ENCODE data around the gene USH1C. TPM values are rescaled to one million over a fixed set of nuclear protein-coding genes. Genes with fewer than 3 reads are reported as not detected.

Gene USH1C
- not detected in 2 replicates for total RNA-seq (2014; rRNA removed; shearing (Covaris generic))

GRCh38 chr11:17544181-17544622 lies at the start of gene USH1C:
Gene USH1C (minus strand): TSS chr11:17544416. CDS start chr11:17544307, 109 bp downstream.
- DNase-seq (ENCODE audit: low spot score) = no peak

- DNase-seq (ENCODE audit: low spot score) = no peak
These were observed 49.4 kb upstream of the USH1C start for GRCh38 chr11:17593466-17594245.

- no peak for DNase-seq (ENCODE audit: low spot score)
These were observed 47.1 kb upstream of the USH1C start for GRCh38 chr11:17591293-17591692.

DNA sequence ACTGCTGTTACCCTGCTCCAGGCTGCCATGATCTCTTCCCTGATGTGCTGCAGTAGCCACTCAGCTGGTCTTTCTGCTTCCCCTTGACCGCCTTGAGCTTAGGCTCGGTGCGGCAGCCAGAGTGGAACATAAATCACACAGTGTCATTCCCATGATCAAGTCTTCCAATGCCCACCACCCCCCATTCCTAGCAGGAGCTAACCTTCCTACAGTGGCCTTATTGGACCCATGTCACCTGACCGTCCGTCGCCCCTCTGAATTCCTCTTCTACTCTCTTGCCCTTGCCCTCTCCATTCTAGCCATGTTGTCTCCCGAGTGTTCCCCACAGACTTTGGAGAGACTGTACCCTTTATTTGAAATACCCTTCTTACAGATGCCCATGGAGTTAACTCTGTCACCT lies 46.2 kb upstream of the USH1C start:
- no peak for DNase-seq (ENCODE audit: low spot score)

DNA sequence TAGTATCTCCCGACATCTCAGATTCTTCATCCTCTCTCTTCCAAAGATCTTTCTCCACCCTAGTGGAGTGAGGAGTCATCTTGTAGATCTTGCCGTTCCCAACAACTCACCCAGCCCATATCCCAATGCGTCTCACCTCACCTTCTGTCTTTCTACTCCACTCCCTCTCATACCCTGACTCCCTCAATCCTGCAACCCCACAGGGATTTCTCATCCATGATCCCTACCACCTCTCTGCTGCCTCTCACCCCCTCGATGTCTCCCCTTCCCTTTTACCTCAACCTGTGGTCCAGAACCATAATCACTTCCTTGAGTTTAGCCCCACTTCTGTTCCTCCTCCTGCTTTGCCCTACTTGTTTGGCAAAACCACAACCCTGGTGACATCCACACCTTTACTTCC lies 44.5 kb upstream of the USH1C start:
- DNase-seq (ENCODE audit: low spot score) = no peak

DNA sequence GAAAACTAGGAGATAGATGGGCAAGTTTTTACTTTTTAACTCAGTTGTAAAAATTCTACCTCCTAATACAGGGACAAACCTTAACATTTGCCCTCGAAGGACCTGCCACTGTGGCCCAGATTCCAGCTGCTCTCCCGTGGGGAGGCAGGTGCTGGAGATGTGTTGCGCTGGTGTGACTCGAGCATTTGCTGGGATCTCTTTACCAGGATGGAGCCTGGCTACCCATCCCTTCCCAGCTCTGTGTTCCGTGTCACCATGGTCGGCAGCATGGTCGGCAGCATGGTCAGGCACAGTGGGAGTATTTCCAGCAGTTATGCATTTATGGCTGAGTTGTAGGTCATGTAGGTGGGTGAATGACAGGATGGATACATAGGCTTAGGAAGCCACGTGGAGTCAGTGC lies 44.0 kb upstream of the USH1C start:
- no peak for DNase-seq (ENCODE audit: low spot score)

GRCh38 chr11:17585911-17586695 lies 41.9 kb upstream of the USH1C start:
- DNase-seq (ENCODE audit: low spot score) = no peak

DNA sequence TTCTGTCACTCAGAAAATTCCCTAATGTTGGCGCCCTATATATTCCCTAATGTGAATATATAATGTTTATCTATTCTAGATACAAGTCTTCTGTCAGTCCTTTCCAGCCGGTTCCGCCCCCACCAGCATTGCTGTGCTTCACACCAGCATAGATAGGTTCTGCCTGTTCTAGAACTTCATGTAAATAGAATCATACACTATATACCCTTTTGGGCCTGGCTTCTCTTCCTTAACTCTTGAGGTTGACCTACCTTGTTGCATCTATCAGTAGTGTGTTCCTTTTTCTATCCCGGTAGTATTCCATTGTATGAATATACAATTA lies 37.5 kb upstream of the USH1C start:
- no peak for DNase-seq (ENCODE audit: low spot score)

DNA sequence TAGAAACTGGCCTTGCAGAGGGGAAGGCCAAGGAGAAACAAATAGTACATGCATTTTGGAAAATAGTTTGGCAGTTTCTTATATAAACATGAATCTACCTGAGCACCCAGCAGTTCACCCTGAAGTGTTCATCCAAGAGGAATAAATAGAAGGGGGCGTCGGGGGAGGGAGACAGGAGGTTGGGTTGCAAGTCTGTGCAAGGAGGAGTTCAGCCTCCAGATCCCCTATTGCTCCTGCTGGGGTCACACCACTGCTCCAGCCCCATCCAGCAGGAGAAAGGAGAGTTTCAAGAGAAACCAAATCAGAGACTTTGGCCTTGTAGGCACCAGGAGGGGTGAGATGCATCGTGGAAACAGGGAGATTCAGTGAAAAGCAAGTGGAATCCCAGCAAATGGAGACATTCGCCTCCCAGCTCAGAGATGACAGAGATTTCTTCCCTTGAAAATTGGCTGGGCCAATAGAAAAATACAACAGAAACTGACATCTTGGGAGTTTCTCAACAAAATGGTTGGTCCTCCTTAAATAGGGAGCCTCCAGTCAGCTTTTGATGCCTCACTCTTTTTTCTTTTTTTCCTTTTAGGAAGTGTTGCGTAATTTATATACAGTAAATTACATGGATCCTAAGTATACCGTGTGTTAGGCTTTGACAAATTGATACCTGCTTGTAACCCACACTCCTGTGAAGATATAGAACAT lies 37.0 kb upstream of the USH1C start:
- DNase-seq (ENCODE audit: low spot score) = no peak

DNA sequence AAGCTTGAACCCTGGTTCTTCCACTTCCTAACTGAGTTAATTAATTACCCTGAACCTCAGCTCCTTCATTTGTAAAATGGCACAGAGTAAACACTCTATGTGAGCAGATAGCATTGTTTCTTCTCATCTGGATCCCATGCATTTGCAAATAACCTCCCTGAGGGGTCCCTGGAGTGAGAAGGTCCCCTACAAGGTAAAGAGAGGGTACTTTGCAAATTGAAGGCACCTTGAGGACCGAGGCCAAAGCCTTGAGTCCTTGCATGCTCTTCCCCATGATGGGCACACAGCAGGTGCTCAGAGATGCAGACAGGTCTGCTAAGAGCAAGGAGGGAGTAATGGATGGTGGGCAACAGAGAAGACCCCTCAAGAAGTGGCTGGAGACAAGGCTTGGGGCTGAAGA lies 36.1 kb upstream of the USH1C start:
- DNase-seq (ENCODE audit: low spot score) = no peak

GRCh38 chr11:17579451-17579850 lies 35.2 kb upstream of the USH1C start:
- no peak for DNase-seq (ENCODE audit: low spot score)

DNA sequence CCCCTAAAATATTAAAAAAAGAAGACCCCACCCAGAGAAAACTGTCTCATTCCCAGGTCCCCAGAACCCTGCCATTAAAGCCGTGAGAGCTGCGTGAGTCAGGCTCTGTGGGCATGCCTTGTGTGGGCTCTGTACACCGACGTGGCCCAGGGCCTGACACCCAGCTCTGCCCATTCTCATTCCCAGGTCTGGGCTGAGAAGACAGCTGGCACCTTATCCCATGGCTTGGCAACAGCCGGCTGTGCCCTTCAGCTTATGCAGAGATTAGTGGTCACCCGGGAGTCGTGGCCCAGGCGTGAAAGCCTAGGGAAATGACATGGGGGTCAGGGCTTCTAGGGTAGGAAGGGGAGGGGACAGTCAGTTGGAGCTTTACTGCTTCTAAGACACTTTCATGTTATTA lies 34.7 kb upstream of the USH1C start:
- no peak for DNase-seq (ENCODE audit: low spot score)

DNA sequence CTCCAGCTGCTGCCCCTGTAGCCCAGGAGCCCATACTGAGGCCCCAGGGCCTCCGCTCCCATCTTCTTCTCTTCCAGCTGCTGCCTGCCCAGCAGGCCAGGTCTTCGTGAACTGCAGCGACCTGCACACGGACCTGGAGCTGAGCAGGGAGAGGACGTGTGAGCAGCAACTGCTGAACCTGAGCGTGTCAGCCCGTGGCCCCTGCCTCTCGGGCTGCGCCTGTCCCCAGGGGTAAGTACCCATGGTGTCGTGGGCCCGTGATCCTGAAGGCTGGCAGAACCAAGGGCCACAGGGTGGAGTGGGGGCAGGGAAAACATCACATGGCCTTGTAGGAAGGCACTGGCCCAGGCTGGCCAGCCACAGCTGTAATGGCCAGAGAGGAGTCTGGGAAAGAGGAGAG lies 34.1 kb upstream of the USH1C start:
- DNase-seq (ENCODE audit: low spot score) = no peak

GRCh38 chr11:17575431-17576425 lies 31.5 kb upstream of the USH1C start:
- no peak for DNase-seq (ENCODE audit: low spot score)

- no peak for DNase-seq (ENCODE audit: low spot score)
These were observed 30.2 kb upstream of the USH1C start for GRCh38 chr11:17574141-17575091.

DNA sequence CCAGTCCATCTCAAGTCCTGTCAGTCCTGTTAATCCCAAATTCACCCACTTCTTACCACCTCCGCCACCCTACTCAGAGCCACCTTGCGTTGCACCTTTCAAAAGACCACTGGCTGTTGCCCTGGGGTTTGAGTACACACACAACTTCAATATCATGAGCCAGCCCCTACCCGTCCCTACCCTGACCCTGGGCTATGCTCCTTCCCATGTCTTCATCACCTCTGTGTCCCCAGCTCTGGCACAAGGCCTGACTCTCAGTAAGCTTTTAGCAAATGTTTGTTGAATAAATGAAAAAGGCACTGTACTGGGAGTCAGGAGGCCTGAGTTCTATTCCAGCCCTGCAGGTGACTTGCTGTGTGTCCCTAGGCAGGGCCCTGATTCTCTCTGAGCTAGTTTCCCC lies 29.3 kb upstream of the USH1C start:
- no peak for DNase-seq (ENCODE audit: low spot score)

GRCh38 chr11:17572791-17573460 lies 28.7 kb upstream of the USH1C start:
- DNase-seq (ENCODE audit: low spot score) = no peak

DNA sequence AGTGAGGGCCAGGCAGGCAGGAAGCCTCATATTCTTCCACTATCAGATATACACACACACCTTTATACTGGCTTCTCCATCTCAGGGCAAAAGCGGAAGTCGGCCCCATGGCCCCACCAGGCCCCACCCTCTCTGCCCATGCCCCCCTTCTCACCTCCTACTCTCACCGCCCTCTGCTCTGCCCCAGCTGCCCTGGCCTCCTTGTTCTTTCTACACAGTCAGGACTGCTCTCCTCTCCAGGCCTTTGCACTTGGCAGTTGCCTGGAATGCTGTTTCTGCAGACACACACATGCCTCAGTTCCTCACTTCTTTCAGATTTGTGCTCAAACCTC lies 28.1 kb upstream of the USH1C start:
- DNase-seq (ENCODE audit: low spot score) = no peak

DNA sequence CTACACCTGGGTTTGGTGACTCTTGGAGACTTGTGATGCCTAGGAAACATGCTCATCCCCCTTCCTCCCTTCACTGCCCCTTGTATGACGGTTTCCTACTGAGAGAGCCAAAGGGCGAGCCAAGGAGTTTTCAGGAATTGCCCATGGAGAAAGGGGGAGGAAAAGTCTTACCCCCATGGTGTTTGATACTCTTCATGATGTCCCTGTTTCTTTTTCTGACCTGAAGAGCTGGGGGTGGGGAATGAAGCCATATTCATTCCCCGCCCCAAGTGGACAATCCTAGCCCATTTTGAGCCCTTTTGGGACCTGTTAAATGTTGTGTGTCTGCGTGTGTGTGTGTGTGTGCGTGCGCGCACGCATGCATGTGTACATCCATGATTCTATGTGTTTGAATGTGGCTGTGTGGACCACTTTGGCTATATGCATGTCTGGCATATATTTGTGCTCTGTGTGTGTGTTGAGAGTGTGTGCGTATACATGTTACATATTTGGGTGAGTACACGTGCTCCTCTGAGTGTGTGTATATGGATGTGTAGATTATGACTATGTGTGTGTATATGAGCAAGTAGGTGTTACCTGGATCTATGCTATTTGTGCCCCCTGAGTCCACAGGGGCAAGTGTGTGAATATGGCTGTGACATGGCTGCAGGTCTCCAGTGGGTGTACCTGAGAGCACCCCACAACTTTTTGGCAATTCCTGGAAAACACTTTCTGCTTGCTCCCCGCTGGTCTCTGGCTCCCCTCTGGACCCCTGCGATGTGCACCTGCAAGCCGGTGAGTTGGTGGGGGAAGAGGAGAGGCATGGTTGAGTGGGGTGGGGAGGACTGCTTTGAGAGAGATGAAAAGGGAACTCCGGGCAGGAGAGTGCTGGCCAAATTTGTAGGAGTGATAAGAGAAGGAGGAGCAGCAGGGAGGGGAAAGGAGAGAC lies 27.5 kb upstream of the USH1C start:
- no peak for DNase-seq (ENCODE audit: low spot score)
